ENCODE measurements around the gene TAMALIN. TPM values are rescaled to one million over a fixed set of nuclear protein-coding genes. Genes with fewer than 3 reads are reported as not detected.
A peak's percentile ranks its signal among the peaks of the same experiment; 100 is the strongest.

TAMALIN gene
- total and polyA plus RNA-seq, 2 of the 4 experiments (the other 2 are of a cell fraction) = 2.7 to 5.3 TPM

GRCh38 chr12:52033446-52034140, 26.8 kb downstream of the TAMALIN start:
- Histone ChIP-seq H3K4me1 (ENCODE audit: control insufficient read depth, insufficient read depth, low read length) (peaks cover 8% of the 10 kb centered on the region), H2BK15ac (ENCODE audit: low read depth, low read length) (0 out of 3 replicates have a peak overlapping the region, but pooled peaks have one; percentile 41), H3K9me1 (ENCODE audit: insufficient read depth, low read length) (peaks cover 7% of the 10 kb centered on the region), H3K36me3 (ENCODE audit: control insufficient read depth, insufficient read depth, low read length) (no peaks in the 10 kb centered on the region), H3K4me2 (ENCODE audit: low read depth, low read length) (peak overlapping the region; percentile 80), H3K4ac (ENCODE audit: low read depth, low read length) (peak overlapping the region; percentile 84), H3K56ac (ENCODE audit: extremely low read depth, insufficient read depth, low read length) (peak overlapping the region; percentile 53; the same call in 1 of the 2 replicates), H4K20me1 (ENCODE audit: insufficient read depth, low read length) (peaks cover 5% of the 10 kb centered on the region; the same call in 1 of the 2 replicates), H4K91ac (ENCODE audit: insufficient read depth, low read depth, low read length) (peak overlapping the region; percentile 67), H3K18ac (ENCODE audit: low read depth, low read length) (peak overlapping the region; percentile 70; the same call in 1 of the 2 replicates), H2AFZ (replicated peaks; ENCODE audit: low read length, poor library complexity) (peak overlapping the region; percentile 90), H3K79me1 (ENCODE audit: low read depth in 1 of 2, low read length in 2 of 2) (peaks cover 0 to 21% of the 10 kb centered on the region in 2 experiments; a peak in 2 of 4 replicates), H2BK20ac (ENCODE audit: low read depth, low read length) (peak overlapping the region; percentile 1; the same call in 1 of the 2 replicates), H3K23ac (ENCODE audit: low read depth, low read length) (peak overlapping the region; percentile 8; the same call in 1 of the 2 replicates), H3K9ac (ENCODE audit: low read depth, low read length) (peak overlapping the region; percentile 65), H2AK5ac (ENCODE audit: low read depth, low read length) (peak overlapping the region; percentile 67), H3K4me3 (ENCODE audit: insufficient read depth, low read depth, low read length) (peak overlapping the region; percentile 51), H4K8ac (ENCODE audit: low read depth in 2 of 2, low read length in 2 of 2) (peak overlapping the region; percentile 70 to 87), H4K5ac (ENCODE audit: low read depth, low read length) (peak overlapping the region; percentile 72), H3K9me3 (ENCODE audit: control insufficient read depth, insufficient read depth, low read length) (no peaks in the 10 kb centered on the region), H2BK5ac (ENCODE audit: low read depth, low read length, poor library complexity, severe bottlenecking) (peak overlapping the region; percentile 65), H3K27me3 (ENCODE audit: control insufficient read depth, insufficient read depth, low read length) (no peaks in the 10 kb centered on the region), H3K27ac (ENCODE audit: insufficient read depth, low read length) (peak overlapping the region; percentile 77), H2AK9ac (replicated peaks; ENCODE audit: low read depth, low read length, poor library complexity) (peak overlapping the region; percentile 77), H3K14ac (replicated peaks; ENCODE audit: low read depth, low read length) (peak overlapping the region; percentile 39), H2BK120ac (ENCODE audit: low read depth, low read length) (peak overlapping the region; percentile 64; the same call in 1 of the 2 replicates)
- ATAC-seq (ENCODE audit: low read depth) (no peak), DNase-seq (no peak)
- TF ChIP-seq, protein P1, sequence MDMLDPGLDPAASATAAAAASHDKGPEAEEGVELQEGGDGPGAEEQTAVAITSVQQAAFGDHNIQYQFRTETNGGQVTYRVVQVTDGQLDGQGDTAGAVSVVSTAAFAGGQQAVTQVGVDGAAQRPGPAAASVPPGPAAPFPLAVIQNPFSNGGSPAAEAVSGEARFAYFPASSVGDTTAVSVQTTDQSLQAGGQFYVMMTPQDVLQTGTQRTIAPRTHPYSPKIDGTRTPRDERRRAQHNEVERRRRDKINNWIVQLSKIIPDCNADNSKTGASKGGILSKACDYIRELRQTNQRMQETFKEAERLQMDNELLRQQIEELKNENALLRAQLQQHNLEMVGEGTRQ (IDR thresholded peaks at IDR 0.05; ENCODE audit: low read depth, low read length) = no peak
- TF ChIP-seq CHD1 (IDR thresholded peaks at IDR 0.05; ENCODE audit: low read depth, low read length) (0 out of 2 replicates have a peak, but pooled peaks have one; percentile 28), POLR2A (IDR thresholded peaks at IDR 0.05; ENCODE audit: low read depth, low read length) (peak; percentile 15; the same call in 1 of the 2 replicates), MAFK (IDR thresholded peaks at IDR 0.05; ENCODE audit: low read depth, low read length) (no peak)
- in situ Hi-C loops (cut with MboI; ENCODE audit: low sequenced_read_pairs) = no loop called here
- POLR2A ChIA-PET (ENCODE audit: unreplicated experiment) = interaction anchor here (0.6 to 1.2 kb wide), 4 partner anchors 15 to 973 kb away, joined by 3 to 12 read pairs (median 4); partner anchors contain the start of gene NR4A1
- BruUV-seq (replicated peaks) = TSS peak; percentile 82
- intact Hi-C loops (cut with micrococcal nuclease) = loop anchor here (2.0 kb wide), 2 partner anchors 37 to 49 kb away; no protein-coding TSS in a partner anchor
- 65% methylated on average over 3 of the region's 13 CpGs; no CpG with 5 or more reads in 1 of the 2 experiments for WGBS, 2 experiments (ENCODE audit: extremely low coverage in 2 of 2, insufficient read length in 1 of 2)
- CTCF ChIA-PET = interaction anchor here (0.6 to 1.6 kb wide), 4 partner anchors 10 to 40 kb away, joined by 3 to 9 read pairs (median 6); no protein-coding TSS in a partner anchor
- dilution Hi-C loops (cut with HindIII; ENCODE audit: low sequenced_read_pairs, unreplicated experiment) = no loop called here
